GM21447 (cell line): Measurements from ENCODE around the gene GPR141.

Experiments
- ATAC-seq: cut with Tn5 transposase; IDR thresholded peaks from one replicate; pipeline ENCODE4 v1.9.1; 2021; ENCODE audit not compliant: unreplicated experiment

Gene GPR141

DNA sequence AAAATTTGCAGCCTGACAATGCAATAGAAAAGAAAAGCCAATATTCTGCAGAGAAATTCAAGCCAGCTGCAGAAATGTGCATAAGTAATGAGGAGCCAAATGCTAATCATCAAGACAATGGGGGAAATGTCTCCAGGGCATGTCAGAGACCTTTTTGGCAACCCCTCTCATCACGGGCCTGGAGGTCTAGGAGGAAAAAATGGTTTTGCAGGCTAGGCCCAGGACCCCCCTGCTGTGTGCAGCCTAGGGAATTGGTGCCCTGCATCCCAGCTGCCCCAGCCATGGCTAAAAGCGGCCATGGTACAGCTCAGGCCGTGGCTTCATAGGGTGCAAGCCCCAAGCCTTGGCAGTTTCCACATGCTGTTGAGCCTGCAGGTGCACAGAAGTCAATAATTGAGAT is 92.4 kb downstream of the GPR141 start:
- no peak for ATAC-seq

DNA sequence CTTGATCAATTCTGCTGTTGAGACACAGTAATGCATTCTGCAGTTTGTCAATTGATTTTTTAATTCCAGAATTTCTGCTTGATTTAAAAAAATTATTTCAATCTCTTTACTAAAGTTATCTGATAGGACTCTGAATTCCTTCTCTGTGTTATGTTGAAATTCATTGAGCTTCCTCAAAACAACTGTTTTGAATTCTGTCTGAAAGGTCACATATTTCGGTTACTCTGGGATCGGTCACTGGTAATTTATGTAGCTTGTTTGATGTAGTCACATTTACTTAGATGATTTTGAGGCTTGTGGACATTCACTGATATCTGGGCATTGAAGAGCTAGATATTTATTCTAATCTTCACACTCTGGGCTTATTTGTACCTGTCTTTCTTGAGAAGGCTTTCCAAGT is 97.6 kb downstream of the GPR141 start:
- no peak for ATAC-seq

DNA sequence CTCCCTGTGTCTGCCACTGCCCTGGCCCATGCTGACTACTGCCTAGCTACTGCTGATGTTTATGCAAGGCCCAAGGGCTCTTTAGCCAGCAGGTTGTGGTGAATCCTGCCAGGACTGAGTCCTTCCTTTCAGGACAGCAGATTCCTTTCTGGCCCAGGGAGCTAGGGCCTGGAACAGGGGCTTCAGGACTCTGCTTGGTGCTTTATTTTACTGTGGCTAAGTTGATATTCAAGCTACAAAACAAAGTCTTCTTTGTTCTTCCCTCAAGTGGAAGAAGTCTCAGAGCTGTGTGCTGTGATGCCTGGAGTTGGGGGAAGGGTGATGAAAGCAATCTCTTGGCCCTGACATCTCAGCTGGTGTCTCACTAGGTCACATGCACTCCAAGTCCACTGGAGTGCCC is 98.6 kb downstream of the GPR141 start:
- no peak for ATAC-seq

DNA sequence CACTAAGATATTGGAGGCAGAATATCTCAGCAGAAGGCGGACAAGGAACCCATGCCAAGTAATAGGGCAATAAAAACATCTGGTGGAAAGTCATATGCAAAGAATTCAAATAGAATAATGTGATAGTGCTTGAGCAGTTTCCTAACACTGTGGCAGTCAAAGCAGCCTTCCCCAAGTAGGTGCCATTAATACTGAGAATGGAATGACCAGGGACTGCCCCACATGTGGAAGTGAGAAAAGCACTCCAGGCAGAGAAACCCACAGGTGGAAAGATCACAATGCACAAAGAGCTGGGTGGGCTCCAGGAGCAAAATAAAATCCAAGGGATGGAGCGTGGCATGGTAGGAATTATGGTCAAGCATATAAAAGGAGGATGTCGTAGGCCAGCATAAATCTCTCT is 100.4 kb downstream of the GPR141 start:
- no peak for ATAC-seq

DNA sequence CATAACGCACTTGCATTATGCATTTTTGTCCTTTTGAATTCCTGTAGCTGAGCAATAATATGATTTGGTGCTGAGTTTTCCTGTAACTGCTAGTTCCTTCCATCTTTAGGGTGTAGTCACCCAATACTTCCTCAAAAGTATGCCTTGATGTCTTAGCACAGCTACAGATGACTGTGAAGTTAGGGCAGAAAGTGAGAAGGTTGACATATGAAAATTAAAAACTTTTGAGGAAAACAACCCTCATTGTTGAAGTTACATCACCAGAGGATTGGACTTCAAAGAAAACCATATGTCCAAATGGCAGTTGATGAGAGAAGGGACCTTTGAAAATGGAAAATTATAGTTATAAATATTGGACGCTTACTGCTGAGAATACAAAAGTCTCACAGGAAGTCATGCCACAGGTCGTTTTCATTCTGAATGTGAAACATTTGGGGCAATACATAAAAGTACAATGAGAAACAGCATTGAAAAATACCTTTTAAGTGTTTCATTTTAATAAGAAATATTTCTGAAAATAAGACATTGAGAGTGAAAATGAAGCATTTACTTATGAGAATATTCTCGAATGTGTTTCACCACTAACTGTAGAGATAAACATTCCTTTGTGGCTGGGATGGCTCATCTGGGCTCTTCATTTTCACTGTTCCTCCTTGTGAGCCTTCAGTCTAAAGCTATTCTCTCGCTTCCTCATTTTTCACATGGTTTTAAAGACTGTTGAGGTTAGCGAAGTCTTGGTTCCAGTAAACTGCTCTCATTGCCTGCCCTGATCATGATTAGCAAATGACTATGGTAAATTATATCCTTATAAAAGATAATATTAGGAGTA is 103.4 kb downstream of the GPR141 start:
- peak; percentile 92 for ATAC-seq
